NCI-H1105 (cell line): ENCODE results near the gene NTRK3.

Source experiments
- DNase-seq: peaks from one replicate; lab custom pipeline; 2025; lab: John Stamatoyannopoulos, UW

The NTRK3 gene

DNA sequence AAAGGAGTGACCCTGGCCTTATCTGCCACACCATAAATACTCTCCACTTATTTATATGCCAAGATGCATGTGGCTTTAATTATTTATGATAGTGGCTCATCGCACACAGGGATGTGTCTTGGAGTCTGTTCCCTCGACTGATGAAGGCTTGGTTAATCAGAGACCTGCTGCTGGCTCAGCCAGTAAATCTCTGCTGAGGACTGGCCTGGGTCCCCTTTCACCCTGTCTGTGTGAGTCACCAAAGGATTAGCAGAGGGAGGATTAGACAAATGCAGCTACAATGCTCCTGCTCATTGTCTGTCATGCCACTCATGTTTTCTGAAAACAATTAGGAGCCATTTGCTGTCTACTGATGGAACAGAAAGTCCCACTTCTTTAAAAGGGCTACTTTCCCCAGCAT, 226.8 kb downstream of the NTRK3 start:
- DNase-seq, result no peak

DNA sequence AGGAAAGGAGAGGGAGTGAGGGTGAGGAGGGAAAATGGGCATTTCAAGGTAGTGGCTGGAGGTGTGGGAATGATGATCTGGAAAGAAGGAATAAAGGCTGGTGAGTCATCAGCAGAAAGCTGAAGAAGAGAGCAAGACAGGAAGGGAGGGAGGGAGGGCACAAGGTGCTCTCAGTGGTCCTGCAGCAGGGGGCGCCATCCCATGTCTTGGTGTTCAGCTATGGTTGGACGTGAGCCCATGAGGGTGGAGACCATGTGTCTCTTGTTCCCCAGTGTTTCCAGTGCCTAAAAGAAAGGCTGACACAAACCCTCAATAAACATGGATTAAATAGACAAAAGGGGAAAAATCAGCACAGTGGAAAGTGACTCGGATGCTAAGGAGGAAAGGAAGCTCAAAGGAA, 228.5 kb downstream of the NTRK3 start:
- DNase-seq, result no peak

DNA sequence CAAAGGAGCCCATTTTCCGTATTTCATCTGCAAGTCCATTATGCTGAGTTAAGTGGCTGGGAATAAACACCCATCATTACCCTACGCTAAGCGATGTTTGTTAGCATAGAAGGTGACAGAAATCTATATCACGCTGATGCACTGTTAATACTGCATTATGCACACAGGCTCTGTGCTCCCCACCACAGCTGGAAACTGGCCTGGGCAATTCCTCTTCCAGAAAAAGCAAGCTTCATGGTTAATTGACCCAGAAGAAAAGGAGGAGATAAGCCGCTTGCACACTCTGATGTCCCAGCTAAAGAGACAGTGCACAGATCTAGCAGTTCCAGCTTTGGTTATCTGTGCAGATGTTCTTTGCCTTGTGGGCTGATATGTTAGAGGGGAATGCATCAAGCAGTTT, 232.6 kb downstream of the NTRK3 start:
- peak; percentile 9 for DNase-seq

DNA sequence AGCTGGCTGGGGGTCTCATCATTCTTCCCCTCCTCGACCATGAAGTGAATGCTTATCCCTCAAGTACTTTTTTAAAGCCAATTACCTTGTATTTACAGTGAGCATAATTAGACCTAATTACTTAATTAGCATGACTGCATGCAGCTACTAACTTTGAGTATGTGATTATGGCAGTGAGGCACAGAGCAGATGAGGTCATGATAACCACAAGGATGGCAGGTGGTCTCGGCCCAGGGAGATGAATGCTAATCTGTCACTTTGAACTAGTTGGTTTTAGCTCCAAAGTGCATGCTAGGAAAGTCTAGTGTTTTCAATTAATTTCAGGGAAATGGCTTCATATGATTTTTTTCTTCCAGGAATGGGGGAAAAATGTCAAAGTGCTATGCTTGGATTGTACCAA, 233.8 kb downstream of the NTRK3 start:
- peak; percentile 68 for DNase-seq

DNA sequence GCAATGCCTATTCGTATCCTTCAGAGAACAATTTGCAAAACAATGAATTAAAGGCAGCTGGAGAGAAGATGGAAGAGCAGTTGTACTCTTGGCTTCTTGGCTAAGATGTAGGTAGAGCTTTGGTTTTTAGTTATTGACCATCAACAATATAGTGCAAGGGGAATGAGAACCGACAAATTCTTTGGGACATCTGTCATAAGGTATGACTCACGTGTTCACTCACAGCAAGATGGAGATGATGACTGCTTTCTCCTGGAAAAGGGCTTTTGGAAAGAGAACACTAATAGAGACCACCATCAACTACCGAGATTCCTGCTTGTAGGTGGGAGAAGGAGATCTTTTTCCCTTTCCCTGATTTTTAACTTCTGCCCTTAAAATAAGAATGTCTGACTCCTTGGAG, 234.9 kb downstream of the NTRK3 start:
- no peak for DNase-seq

DNA sequence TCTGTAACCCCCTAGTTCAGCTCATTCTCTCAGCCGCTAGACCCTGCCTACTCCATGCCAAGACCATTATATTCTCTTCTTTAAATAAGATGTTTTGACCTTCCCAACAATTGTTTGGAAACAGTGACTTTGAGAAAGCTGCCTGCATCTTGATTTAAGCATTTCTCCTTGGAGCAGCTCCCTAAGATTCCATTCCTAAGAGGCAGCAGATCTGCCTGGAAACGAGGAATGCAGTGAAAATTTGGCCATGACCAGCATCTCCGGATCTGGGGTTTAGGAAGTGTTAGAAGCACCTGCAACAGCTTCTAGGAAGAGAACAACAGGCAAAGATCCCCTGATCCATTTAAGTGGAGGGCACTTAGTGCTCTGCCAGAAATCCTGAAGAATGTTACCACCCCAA, 235.7 kb downstream of the NTRK3 start:
- DNase-seq, result no peak

DNA sequence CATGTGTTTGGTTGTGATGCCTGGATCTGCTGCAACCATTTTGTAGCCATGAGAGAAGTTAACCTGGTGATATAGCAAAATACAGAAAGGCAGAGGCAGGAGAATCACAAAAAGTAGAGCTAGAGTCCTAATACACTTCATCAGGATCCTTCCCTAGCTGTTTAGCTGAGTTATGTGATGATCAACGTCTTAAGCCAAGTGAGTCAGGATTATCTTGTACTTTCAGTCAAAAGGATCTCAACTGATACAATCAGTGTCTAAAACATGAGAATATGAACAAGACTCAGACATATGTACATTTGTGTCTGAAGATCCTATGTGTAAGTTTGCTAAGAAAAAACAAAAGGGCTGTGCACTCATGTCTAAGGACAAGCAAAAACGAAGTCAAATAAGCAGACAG, 236.9 kb downstream of the NTRK3 start:
- DNase-seq, result no peak

DNA sequence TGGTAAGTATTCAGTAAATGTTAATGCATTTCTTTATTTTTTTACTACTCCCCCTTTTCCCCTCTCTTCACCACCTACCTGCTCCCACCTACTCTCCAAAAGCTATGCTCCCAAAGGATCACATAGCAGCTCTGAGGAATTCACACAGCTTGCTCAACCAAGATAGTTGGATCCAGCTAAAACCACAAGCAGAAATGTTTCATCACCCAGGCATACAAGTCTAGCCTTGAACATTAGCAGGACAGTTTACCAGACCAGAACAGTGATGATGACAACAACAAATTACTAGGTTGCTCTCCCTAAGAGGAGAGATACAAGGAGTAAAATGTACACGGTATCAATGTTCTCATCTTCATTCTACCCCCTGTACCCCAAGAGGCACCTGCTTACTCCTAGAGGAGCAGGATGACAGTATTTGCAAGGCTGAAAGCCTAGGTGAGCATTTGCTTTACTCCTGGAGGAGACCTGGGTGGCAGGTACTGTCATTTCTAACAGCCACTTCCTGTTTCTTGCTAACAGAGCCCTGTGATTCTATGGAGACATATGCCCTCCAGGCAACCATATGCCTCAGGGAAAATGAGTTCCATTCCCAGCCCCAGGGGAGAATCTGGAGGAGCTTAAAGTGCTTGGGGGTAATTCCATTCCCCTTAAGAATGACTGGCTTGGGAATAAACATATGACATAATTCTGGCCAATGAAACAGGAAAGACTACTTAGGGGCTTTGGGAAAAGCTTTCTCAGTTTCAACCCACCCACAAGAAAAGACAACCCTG, 237.5 kb downstream of the NTRK3 start:
- DNase-seq, result no peak

DNA sequence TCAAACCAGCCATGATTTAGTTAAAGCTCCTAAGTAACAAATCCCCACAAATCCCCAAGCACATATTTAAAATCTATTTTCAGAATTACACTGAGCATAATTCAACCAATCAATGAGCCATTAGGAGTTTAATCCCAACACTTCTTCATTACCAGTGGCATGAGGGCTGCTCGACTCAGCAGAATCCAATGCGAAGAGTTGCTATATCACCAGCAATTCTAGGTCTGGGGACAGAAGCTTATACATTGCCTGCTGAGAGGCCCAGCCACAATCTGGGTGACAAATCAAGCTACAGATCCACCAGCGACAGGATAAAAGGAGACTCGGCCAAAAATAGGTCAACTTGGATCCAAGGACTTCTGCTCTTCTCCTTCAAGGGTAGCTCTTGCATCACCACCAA, 238.8 kb downstream of the NTRK3 start:
- no peak for DNase-seq

DNA sequence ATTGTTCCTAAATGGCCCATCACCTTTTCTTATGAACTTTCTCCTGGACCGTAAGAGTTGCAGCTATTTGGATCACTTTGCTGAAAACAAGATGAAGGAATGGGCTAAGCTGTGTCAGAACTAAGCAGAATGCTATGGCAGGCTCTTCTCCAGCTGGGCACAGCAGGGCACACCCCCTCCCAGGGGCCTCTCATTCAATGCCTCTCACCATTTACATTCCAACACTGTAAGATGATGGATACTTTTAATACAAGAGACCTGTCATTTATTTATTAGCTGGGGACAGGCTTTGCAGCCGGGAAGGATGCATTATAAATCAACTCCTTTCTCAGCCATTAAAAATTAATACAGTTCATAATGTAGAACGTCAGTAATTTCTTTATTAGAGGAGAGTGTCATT, 240.1 kb downstream of the NTRK3 start:
- DNase-seq, result no peak

DNA sequence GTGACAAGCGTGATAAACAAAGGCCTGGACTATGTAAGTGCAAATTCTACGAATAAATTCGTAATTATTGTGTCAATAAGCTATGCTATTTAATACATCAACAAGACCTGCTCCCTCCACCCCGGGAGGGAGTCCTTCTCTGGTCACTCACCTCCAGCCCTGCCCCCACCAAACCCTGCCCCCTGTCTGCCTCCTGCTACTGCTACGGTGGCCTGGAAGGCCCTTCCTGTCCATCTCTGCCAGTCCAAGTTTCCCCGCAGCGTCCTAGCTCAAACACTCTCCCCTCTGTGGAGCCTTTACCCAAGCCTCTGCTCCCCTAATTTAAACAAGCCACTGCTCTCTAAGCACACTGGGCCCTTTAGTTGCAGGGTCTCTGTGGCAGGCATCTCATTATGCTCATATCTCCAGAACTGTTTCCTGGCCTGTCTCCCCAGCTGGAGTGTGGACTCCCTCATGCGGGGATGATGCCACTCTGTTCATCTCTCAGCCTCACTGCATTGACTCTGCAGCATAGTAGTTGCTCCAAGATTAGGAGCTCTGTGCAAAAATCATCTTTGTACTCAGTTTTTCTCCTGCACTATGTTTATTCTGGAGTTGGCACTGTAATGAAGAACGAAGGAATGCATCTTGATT, 241.2 kb downstream of the NTRK3 start:
- no peak for DNase-seq

DNA sequence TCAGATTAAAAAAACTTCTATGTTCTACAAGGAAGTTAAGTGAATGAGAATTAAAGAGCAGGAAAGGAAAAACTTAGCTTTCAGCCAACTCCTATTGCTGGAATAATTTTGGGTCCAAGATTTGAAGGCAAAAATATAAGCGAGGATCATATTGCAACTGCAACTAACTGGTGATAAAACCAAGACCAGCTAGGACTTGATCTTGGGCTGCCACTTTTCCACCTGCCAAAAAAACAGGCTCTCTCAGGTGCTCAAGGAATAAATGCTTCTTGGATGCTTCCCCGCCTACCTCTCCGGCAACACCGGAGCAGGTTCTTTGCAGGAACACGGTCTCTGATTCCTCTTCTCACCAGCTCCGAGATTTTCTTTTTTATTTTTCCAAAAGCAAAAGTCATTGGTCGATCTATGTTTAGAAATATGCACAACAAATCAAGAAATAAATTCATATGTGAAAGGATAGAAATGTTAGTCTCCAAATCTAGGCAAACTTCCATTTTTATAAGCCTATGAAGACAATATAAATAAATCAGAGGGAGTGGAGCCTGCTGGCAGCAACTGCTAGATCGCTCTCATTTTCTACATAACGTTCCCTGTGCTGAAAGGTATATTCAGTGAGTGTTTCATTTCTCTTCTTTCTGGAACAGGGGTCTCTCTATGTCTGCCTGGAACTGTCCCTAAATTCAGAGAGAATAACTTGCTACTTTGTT, 241.9 kb downstream of the NTRK3 start:
- DNase-seq, result no peak

DNA sequence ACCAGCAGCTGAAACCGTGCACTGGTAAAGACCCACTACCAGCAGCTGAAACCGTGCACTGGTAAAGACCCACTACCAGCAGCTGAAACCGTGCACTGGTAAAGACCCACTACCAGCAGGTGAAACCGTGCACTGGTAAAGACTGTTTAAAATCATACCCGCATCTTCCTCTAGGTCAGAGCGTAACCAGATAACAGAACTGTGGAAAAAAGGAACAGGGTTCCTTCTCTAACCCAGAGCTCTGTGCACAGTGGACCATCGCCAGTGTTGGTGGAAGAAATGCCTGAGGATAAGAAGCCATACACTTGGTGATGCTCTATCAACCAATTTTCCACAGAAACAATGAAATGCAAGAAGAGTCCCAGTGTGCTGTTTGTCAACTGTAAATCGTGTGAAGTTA, 243.4 kb downstream of the NTRK3 start:
- no peak for DNase-seq

DNA sequence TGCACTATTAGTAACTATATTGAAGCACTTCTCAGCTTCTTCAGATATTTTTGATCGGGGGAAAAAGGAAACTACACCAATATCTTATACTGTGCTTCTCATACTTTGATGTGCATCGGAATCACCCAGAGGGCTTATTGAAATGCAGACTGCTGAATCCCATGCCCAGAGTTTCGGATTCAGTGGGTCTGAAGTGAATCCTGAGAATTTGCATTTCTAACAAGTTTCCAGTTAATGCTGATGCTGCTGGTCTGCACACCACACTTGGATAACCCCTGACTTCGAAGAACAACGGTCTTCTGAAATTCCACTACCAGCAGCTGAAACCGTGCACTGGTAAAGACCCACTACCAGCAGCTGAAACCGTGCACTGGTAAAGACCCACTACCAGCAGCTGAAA, 243.9 kb downstream of the NTRK3 start:
- no peak for DNase-seq

DNA sequence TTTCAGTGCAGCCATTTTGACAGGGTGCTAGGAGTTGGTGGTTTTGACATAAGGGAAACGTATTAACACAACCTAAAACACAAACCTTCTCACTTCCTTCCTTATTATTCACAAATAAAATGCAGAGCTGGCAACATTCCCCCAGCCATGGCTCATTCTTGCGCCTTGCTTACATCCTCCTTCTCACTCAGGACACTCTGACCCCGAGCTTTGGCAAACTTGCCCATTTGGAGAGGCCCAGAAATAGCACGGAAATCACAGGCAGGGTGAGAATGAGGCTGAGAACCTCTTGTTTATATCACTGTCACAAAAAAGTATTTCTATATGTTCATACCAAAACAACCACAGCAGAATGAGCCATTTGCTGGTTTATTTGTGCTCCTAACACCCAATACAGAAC, 244.3 kb downstream of the NTRK3 start:
- no peak for DNase-seq

DNA sequence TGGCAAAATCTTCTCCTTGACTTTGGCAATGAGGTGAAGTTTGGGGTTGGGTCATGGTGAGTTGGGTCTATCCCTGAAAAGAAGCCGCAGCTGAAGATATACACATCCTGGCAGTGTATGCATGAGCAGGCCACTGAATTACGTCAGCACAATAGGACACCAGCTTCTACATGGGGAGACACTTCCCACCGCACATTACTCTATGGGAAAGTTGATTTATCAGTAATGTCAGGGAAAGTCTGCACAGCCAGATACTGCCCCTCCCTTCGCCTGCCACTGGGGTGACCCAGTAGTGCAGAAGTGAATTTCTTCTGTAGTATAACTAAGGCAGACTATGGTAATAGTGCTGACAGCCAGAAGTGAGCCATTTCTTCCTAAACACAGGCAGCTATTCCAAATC, 245.0 kb downstream of the NTRK3 start:
- DNase-seq, result no peak

DNA sequence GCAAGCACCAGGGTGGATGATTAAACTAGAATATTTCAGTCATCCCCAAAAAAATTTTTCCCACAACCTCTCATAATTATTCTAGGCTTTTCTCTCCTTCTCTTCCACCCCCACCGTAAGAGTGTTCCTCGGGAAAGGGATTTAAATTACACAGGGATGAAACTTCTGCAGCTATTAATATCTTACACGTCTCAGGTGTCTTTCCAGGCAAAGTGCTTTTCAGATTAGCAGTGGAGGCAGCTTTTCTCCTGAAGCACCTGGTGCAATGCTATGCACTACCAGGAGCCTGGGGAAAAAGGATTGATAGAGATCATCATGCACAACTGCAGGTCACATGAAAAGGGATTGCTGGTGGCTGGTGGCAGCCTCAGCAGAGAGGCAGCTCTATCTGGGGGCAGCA, 250.4 kb downstream of the NTRK3 start:
- DNase-seq, result no peak

DNA sequence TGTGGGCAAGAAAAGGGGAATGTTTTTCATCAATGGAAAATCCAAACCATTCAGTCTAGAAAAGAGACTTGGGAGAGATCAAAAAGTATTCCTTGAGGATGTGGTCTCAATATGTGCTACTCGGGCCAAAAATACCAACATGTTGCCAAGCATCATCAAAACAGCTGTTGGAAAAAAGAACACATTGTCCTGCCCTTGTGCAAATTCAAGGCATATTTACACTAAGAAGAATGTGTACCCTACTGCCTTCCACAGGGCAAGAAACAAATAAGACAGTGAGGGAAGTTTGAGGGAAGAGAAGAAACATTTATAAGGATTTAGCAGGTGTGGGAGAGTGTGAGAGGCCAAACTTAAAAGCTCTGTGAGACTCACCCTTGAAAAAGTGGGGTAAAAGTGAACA, 252.1 kb downstream of the NTRK3 start:
- no peak for DNase-seq

DNA sequence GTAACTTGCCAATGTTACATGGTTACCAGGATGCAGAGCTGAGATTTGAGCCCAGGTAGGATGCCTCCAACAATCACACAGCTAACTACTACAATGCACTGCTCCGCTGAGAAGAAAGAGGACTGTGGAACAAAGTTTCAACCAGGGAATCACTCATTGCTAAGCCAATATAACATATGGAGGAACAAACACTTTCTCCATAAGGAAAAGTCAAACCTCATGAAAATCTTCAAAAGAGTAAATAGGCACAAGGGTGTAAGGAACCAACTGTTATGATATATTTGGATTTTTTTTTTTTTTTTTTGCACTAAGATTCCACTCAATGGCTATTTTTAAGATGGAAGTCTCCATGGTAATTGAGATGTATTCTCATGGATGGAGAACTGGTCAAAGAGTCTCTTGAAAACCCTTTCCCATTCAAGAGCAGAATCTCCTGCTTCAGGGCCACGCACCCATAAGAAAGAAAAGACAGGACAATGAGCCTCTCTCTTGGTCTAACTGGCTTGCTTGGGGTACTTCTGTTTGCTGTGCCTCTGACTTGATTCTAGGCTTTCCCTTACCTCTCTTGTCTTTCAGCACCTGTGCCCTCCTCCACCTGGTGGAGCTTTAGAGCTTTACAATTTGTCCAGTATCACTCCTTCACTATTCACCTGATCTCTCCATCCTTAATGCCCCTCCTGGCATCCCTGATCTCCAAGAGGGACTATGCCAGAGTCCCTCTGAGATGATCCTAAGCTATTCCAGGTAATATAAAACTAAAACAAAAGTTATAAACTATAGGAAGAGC, 252.8 kb downstream of the NTRK3 start:
- DNase-seq, result no peak

DNA sequence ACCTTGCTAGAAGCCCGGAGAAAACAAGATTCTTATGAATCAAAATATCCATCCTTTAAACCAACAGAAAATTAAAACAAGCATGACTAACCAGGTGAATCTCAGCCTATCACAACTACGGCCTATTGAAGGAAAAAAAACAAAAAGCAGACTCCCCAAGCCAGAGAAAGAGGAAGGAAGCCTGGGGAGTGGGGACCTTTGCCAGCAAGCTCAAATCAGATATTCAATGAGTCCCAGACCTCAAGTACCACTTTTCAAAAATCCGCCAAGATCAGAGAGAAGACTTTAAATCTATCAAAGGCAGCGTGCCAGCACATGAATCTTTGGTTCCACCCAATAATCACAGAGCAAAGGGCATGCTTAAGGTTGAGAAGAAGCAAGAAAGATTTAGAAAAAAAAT, 253.8 kb downstream of the NTRK3 start:
- no peak for DNase-seq

DNA sequence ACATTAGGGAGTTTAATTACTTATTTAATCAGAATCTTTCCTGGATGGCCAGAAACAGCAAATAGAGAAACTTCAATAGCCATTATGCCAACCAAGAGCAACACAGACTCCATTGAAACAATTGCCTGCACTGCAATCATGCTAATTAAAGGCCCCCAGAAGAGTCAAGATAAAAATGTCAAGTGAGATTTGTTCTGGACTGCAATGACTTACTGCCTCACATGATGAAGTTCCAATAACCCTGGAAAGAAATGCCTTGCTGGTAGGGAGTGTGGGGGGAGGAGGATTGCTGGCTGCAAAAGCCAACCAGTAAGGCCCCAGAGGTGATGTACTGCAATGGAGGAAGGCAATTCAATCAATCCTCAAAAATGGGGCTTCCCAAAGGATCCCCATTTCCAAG, 257.9 kb downstream of the NTRK3 start:
- no peak for DNase-seq

DNA sequence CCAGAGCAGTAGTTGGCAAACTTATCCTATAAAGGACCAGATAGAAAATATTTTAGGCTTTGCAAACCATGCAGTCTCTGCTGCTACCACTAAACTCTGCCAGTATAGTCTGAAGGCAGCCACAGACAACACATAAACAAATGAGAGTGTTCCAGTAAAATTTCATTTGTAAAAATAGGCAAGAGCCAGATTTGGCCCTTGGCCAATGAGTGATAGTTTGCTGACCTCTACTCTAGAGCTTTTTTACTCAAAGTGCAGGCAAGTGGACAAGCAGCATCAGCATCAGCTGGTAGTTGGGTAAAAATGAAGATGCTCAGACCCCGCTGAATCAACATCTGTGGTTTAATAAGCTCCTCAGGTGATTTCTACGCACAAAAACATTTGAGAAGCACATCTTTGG, 269.8 kb downstream of the NTRK3 start:
- no peak for DNase-seq

DNA sequence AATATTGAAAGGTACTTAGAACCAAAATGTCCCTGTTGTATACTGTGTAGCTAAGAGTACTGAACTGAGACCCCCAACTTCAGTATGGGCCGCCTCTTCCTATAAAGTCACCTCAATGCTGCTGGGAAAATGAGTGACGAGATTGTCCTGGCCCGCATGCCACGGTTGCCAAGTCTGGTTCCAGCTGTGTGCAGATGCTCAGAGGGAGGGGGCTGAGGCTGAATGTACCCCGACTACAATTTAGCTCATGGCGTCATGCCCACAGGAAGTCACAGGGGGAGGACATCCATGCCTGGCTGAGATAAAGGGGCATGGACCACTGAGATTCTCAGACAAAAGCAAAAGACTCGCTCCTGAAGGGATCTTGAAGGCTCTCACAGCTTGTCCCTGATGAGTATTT, 271.1 kb downstream of the NTRK3 start:
- no peak for DNase-seq
